Endothelial cell of umbilical vein (primary cell): ENCODE measurements around the gene LDB3. TPM values are rescaled to one million over a fixed set of nuclear protein-coding genes. Genes with fewer than 3 reads are reported as not detected.

Experiments used
- BruUV-seq: library from RNA; stranded (reverse); fragments of 400-500 nt; replicated peaks from 2 replicates; lab custom pipeline; 2021; lab: Mats Ljungman, UMichigan
- CTCF ChIA-PET: fragments of 300-600, 350-600 bp; sonication (Branson Sonifier 250); formaldehyde crosslinking; loops from one replicate; lab custom pipeline; 2021; ENCODE audit warnings: antibody characterized with exemption, inconsistent platforms; lab: Charles Lee
- POLR2A ChIA-PET: fragments of 300-600, 350-600 bp; sonication (Branson Sonifier 250); formaldehyde crosslinking; loops from one replicate; lab custom pipeline; 2021; ENCODE audit warnings: antibody characterized with exemption, inconsistent platforms; lab: Charles Lee
- DNase-seq: peaks from one replicate; pipeline ENCODE4 v3.0.0-alpha.2; 2011; ENCODE audit warnings: low read depth, low spot score
- FAIRE-seq: peaks from 2 replicates; lab custom pipeline; 2011; peaks lifted over from hg19 to GRCh38; lab: Jason Lieb, UNC
- H2AFZ ChIP-seq: 2 replicates; pipeline ENCODE4 v1.6.0; 2012; ENCODE audit warnings: low read depth, low read length, control low read depth, inconsistent platforms
- H3K27ac ChIP-seq: 2 replicates; pipeline ENCODE4 v1.5.1; 2011; ENCODE audit warnings: low read depth, mild to moderate bottlenecking, control low read depth, low read length, moderate library complexity; ENCODE audit not compliant: insufficient read depth
- H3K27me3 ChIP-seq, 2 experiments: 2 replicates each; pipeline versions ENCODE4 v1.6.0 to v1.6.1; 2011; ENCODE audit warnings: low read length in 2 of 2, mixed read lengths in 1 of 2; ENCODE audit not compliant: control insufficient read depth in 2 of 2, insufficient read depth in 2 of 2
- H3K36me3 ChIP-seq, 2 experiments: 2 replicates in 1 of 2; 3 replicates in 1 of 2; pipeline ENCODE4 v1.5.1; 2011; ENCODE audit warnings: low read length in 2 of 2, mild to moderate bottlenecking in 1 of 2, moderate library complexity in 1 of 2; ENCODE audit not compliant: control insufficient read depth in 2 of 2, insufficient read depth in 2 of 2; ENCODE audit errors: extremely low read depth in 1 of 2
- H3K4me1 ChIP-seq: 3 replicates; pipeline ENCODE4 v1.5.1; 2011; ENCODE audit warnings: mild to moderate bottlenecking, low read length; ENCODE audit not compliant: control insufficient read depth, insufficient read depth; ENCODE audit errors: extremely low read depth
- H3K4me2 ChIP-seq: 2 replicates; pipeline ENCODE4 v1.6.1; 2011; ENCODE audit warnings: low read length, control low read depth, mixed read lengths; ENCODE audit not compliant: insufficient read depth
- H3K4me3 ChIP-seq, 3 experiments: fragments of 200-600 bp in 1 of 3; sonication (generic), shearing (Covaris generic) in 1 of 3; replicated peaks in 1 of 3; 2 replicates each; pipeline ENCODE4 v1.5.1; 2011 to 2016; ENCODE audit warnings: control low read depth in 3 of 3, low read length in 3 of 3, mild to moderate bottlenecking in 2 of 3, inconsistent platforms in 1 of 3, low read depth in 1 of 3, moderate library complexity in 1 of 3; ENCODE audit not compliant: insufficient read depth in 1 of 3
- H3K79me2 ChIP-seq: 2 replicates; pipeline ENCODE4 v1.6.0; 2012; ENCODE audit warnings: low read length, inconsistent platforms; ENCODE audit not compliant: control insufficient read depth, insufficient read depth
- H3K9ac ChIP-seq: replicated peaks from 2 replicates; pipeline ENCODE3; 2011; ENCODE audit warnings: low read length, control low read depth; ENCODE audit not compliant: insufficient read depth; ENCODE audit errors: extremely low read depth
- H3K9me1 ChIP-seq: replicated peaks from 3 replicates; pipeline ENCODE4 v1.6.0; 2011; ENCODE audit warnings: mild to moderate bottlenecking, low read length; ENCODE audit not compliant: control insufficient read depth, insufficient read depth; ENCODE audit errors: extremely low read depth
- H3K9me3 ChIP-seq: replicated peaks from 2 replicates; pipeline ENCODE4 v1.5.1; 2012; ENCODE audit warnings: low read length, inconsistent platforms; ENCODE audit not compliant: control insufficient read depth, insufficient read depth
- H4K20me1 ChIP-seq: replicated peaks from 2 replicates; pipeline ENCODE3; 2011; ENCODE audit warnings: mild to moderate bottlenecking, low read length; ENCODE audit not compliant: control insufficient read depth, insufficient read depth; ENCODE audit errors: extremely low read depth
- CTCF ChIP-seq, 2 donors: IDR thresholded peaks; 1 replicate in 1 of 2; 2 replicates in 1 of 2; pipeline ENCODE4 v1.5.1; 2011; ENCODE audit warnings: low read length in 2 of 2, mild to moderate bottlenecking in 2 of 2, moderate library complexity in 2 of 2, control low read depth in 1 of 2, inconsistent platforms in 1 of 2, low read depth in 1 of 2; ENCODE audit not compliant: insufficient read depth in 1 of 2; ENCODE audit errors: extremely low read depth in 1 of 2
- FOS ChIP-seq: IDR thresholded peaks from 2 replicates; pipeline ENCODE4 v1.6.1; 2011; ENCODE audit warnings: mild to moderate bottlenecking, low read length, moderate library complexity, borderline replicate concordance; ENCODE audit not compliant: insufficient read depth
- JUN ChIP-seq: IDR thresholded peaks from 2 replicates; pipeline ENCODE4 v1.6.1; 2011; ENCODE audit warnings: borderline replicate concordance, low read depth; ENCODE audit not compliant: insufficient read length, insufficient read depth
- MYC ChIP-seq: IDR thresholded peaks from one replicate; pipeline ENCODE4 v1.6.1; 2011; ENCODE audit warnings: mild to moderate bottlenecking, low read depth, low read length
- POLR2A ChIP-seq: IDR thresholded peaks from 2 replicates; pipeline ENCODE4 v1.6.1; 2012; ENCODE audit warnings: low read depth, mild to moderate bottlenecking, control low read depth, low read length
- dilution Hi-C: fragments of 300-500 bp; cut with MboI; formaldehyde crosslinking; loops from one replicate; pipeline ENCODE4 v1.15.0; 2019; ENCODE audit warnings: low sequenced_read_pairs; ENCODE audit not compliant: extremely low pct_ligation_motif_present
- intact Hi-C: fragments of 100-400 bp; cut with micrococcal nuclease; formaldehyde crosslinking; loops from one replicate; pipeline ENCODE4 v1.10.0; 2022
- polyA plus RNA-seq, 4 experiments: library from polyadenylated mRNA; depleted of rRNA in 3 of 4; stranded (reverse) in 3 of 4; unstranded in 1 of 4; fragments of >200 nt; gene quantifications; 2 replicates each; pipeline versions ENCODE4 v1.2.1 to v1.2.3, GENCODE V29; 2011 to 2012; ENCODE audit warnings: missing spikeins in 1 of 4
- total RNA-seq: library from RNA; stranded (reverse); gene quantifications from 2 replicates; pipeline ENCODE4 v1.2.3, GENCODE V29; 2021

The LDB3 gene
- total and polyA plus RNA-seq, 2 donors (not counting 3 experiments of a cell fraction or from before 2014, with no cell fraction given), result not detected

GRCh38 chr10:86673216-86673826 lies 5.0 kb downstream of the LDB3 start:
- H3K27me3 ChIP-seq, result peaks cover 0 to 9% of the 10 kb centered on the region in 2 experiments
- DNase-seq, result no peak
- no peaks in the 10 kb centered on the region for H4K20me1 ChIP-seq
- no peaks in the 10 kb centered on the region for H3K9me1 ChIP-seq
- no peaks in the 10 kb centered on the region for H3K36me3 ChIP-seq
- no TSS peak for BruUV-seq
- no peak for TF ChIP-seq FOS
- TF ChIP-seq JUN, result no peak
- TF ChIP-seq MYC, result no peak
- TF ChIP-seq POLR2A, result no peak
- no peak for TF ChIP-seq CTCF (IDR thresholded peaks at IDR 0.05; ENCODE audit: extremely low read depth in 1 of 2, insufficient read depth in 1 of 2, low read depth in 1 of 2, low read length in 2 of 2)
- dilution Hi-C loops (no loop called here), intact Hi-C loops (no loop called here)
- H3K4me2 ChIP-seq, result no peak overlapping the region
- POLR2A ChIA-PET, result no interaction called here
- FAIRE-seq, result no peak
- no peak overlapping the region for H3K9ac ChIP-seq
- CTCF ChIA-PET, result interaction anchor here (1.1 kb wide), 1 partner anchor 17 kb away, joined by 3 read pairs; no protein-coding TSS in a partner anchor
- no peaks in the 10 kb centered on the region for H3K79me2 ChIP-seq
- no peak overlapping the region for H2AFZ ChIP-seq
- no peaks in the 10 kb centered on the region for H3K4me1 ChIP-seq
- no peaks in the 10 kb centered on the region for H3K9me3 ChIP-seq
- no peak overlapping the region for H3K27ac ChIP-seq
- no peak overlapping the region for H3K4me3 ChIP-seq
